ENCODE results near the gene ITGAE. TPM values are rescaled to one million over a fixed set of nuclear protein-coding genes. Genes with fewer than 3 reads are reported as not detected.

The ITGAE gene
- polyA plus RNA-seq, 3 donors: 66.6 to 102 (median 78.8) TPM

DNA sequence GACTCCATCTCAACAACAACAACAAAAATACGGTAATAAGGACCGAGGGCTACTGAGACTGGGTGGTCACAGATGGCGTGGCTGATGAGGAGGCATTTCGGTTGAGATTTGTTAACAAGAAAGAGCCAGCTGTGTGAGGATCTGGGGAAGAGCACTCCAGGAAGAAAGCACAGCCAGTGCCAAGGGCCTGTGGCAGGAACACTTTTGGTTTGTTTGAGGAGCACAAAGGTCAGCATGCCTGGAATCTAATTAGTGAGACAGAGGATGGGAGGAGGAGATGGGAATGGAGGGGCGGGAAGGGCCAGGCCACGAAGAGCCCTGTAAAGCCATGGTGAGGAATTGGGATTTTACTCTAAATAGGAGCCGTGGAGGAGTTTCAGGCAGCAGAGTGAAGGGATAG, 52.4 kb downstream of the ITGAE start:
- H3K27ac Mint-ChIP-seq: no peak overlapping the region
- no peak overlapping the region for H3K9ac ChIP-seq (ENCODE audit: insufficient read depth, low read length, poor library complexity, severe bottlenecking)
- H3K27me3 Mint-ChIP-seq (ENCODE audit: low read depth in 3 of 3): peaks cover under 1 to 6% (median 5%) of the 10 kb centered on the region in 3 donors
- H3K79me2 ChIP-seq (ENCODE audit: insufficient read depth, low read length): no peaks in the 10 kb centered on the region
- TF ChIP-seq CTCF (IDR thresholded peaks at IDR 0.05): no peak
- H3K9me3 Mint-ChIP-seq: peaks cover 0 to 3% (median 0%) of the 10 kb centered on the region in 7 donors
- peaks cover 5% of the 10 kb centered on the region in 2 donors for H3K4me1 ChIP-seq (ENCODE audit: control insufficient read depth in 1 of 2, insufficient read depth in 2 of 2, low read length in 2 of 2)
- WGBS (ENCODE audit: insufficient coverage): 100% methylated on average over 6 of the region's 7 CpGs
- DNase-seq: no peak
- H3K4me1 Mint-ChIP-seq: peaks cover 16% of the 10 kb centered on the region
- H3K27ac ChIP-seq (ENCODE audit: low read depth in 1 of 2, low read length in 2 of 2): no peak overlapping the region
- no peak overlapping the region for H3K4me3 ChIP-seq (replicated peaks in 1 of 3; ENCODE audit: low read depth in 2 of 3, low read length in 3 of 3)
- H3K27me3 ChIP-seq (ENCODE audit: control insufficient read depth in 2 of 2, insufficient read depth in 2 of 2, low read length in 2 of 2): no peaks in the 10 kb centered on the region
- H3K9me3 ChIP-seq (replicated peaks in 1 of 2; ENCODE audit: control insufficient read depth in 1 of 2, insufficient read depth in 1 of 2, low read length in 2 of 2): no peaks in the 10 kb centered on the region
- intact Hi-C loops (cut with micrococcal nuclease): no loop called here
- H3K36me3 Mint-ChIP-seq: no peaks in the 10 kb centered on the region
- H4K20me1 ChIP-seq (ENCODE audit: insufficient read depth, low read length): no peaks in the 10 kb centered on the region
- no peaks in the 10 kb centered on the region for H3K36me3 ChIP-seq (replicated peaks in 1 of 2; ENCODE audit: control insufficient read depth in 1 of 2, insufficient read depth in 2 of 2, low read length in 2 of 2)
- H3K4me2 ChIP-seq (replicated peaks; ENCODE audit: extremely low read depth, low read length, poor library complexity, severe bottlenecking): no peak overlapping the region
- H2AFZ ChIP-seq (ENCODE audit: insufficient read depth, low read depth, low read length, poor library complexity, severe bottlenecking): no peak overlapping the region
- H3K4me3 Mint-ChIP-seq: no peak overlapping the region

DNA sequence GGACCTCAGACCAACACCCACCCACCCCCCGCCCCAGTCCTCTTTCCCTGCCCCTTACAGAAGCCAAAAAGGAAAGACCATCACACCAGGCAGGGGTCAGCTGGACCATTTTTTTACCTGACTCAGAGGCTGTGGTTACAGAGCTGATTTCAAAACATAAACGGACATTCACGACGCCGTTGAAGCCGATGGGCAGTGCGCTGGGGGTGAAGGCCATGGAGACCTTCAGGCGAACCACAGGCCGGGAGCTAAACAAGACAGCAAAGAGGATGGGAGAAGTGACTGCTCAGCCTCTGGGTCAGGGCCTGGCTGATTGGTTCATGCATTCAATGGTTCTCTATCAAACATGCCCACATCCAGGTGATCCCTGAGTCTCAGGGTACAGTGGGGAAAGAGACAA, 53.2 kb downstream of the ITGAE start:
- Histone ChIP-seq H4K20me1 (ENCODE audit: insufficient read depth, low read length) (no peaks in the 10 kb centered on the region), H2AFZ (ENCODE audit: insufficient read depth, low read depth, low read length, poor library complexity, severe bottlenecking) (no peak overlapping the region), H3K79me2 (ENCODE audit: insufficient read depth, low read length) (no peaks in the 10 kb centered on the region), H3K27me3 (ENCODE audit: control insufficient read depth in 2 of 2, insufficient read depth in 2 of 2, low read length in 2 of 2) (no peaks in the 10 kb centered on the region), H3K27ac (ENCODE audit: low read depth in 1 of 2, low read length in 2 of 2) (no peak overlapping the region), H3K4me1 (ENCODE audit: control insufficient read depth in 1 of 2, insufficient read depth in 2 of 2, low read length in 2 of 2) (peaks cover 5% of the 10 kb centered on the region in 2 donors), H3K9ac (ENCODE audit: insufficient read depth, low read length, poor library complexity, severe bottlenecking) (no peak overlapping the region), H3K36me3 (replicated peaks in 1 of 2; ENCODE audit: control insufficient read depth in 1 of 2, insufficient read depth in 2 of 2, low read length in 2 of 2) (no peaks in the 10 kb centered on the region), H3K4me3 (replicated peaks in 1 of 3; ENCODE audit: low read depth in 2 of 3, low read length in 3 of 3) (no peak overlapping the region), H3K9me3 (replicated peaks in 1 of 2; ENCODE audit: control insufficient read depth in 1 of 2, insufficient read depth in 1 of 2, low read length in 2 of 2) (no peaks in the 10 kb centered on the region), H3K4me2 (replicated peaks; ENCODE audit: extremely low read depth, low read length, poor library complexity, severe bottlenecking) (no peak overlapping the region)
- Mint-ChIP-seq H3K4me1 (peaks cover 16% of the 10 kb centered on the region), H3K27ac (no peak overlapping the region), H3K27me3 (ENCODE audit: low read depth in 3 of 3) (peaks cover 0 to 6% (median 5%) of the 10 kb centered on the region in 3 donors), H3K4me3 (no peak overlapping the region), H3K9me3 (peaks cover 0 to 3% (median 0%) of the 10 kb centered on the region in 7 donors), H3K36me3 (no peaks in the 10 kb centered on the region)
- no peak for DNase-seq
- no peak for TF ChIP-seq CTCF (IDR thresholded peaks at IDR 0.05)
- intact Hi-C loops (cut with micrococcal nuclease): no loop called here
- 25% methylated on average over 8 of the region's 9 CpGs for WGBS (ENCODE audit: insufficient coverage)
